ENCODE measurements around the gene CYP3A5. TPM values are rescaled to one million over a fixed set of nuclear protein-coding genes. Genes with fewer than 3 reads are reported as not detected.

The CYP3A5 gene
- total RNA-seq (2016; rRNA removed; fragmentation: Illumina TruSeq; extraction: Trizol) (1.7 and 5.7 TPM in 2 replicates), polyA plus RNA-seq (2011; rRNA removed) (9.3 and 9.6 TPM in 2 replicates), polyA minus RNA-seq (2011; rRNA and poly(A)+ RNA removed; ENCODE audit: low replicate concordance) (0.07 and 10.0 TPM in 2 replicates), Bru-seq, nascent RNA (percentile 49 among the genes with signal in this experiment), BruChase-seq, experiment 1, labeled RNA remaining after a 6-hour chase (percentile 51 among the genes with signal in this experiment), BruChase-seq, experiment 2, labeled RNA remaining after a 2-hour chase (percentile 52 among the genes with signal in this experiment)
- total RNA-seq (2016; cell fraction: cytosol; rRNA removed; fragmentation: Illumina TruSeq; extraction: Trizol; ENCODE audit: low read depth): 0.88 and 1.1 TPM in 2 replicates
- total RNA-seq (2016; cell fraction: insoluble cytoplasmic fraction; rRNA removed; fragmentation: Illumina TruSeq; extraction: Trizol): 1.5 and 4.8 TPM in 2 replicates
- total RNA-seq (2016; cell fraction: membrane; rRNA removed; fragmentation: Illumina TruSeq; extraction: Trizol): 1.1 and 1.4 TPM in 2 replicates
- total RNA-seq (2016; cell fraction: nucleus; rRNA removed; fragmentation: Illumina TruSeq; extraction: Trizol): 11.9 and 12.6 TPM in 2 replicates
- polyA plus RNA-seq (2011; cell fraction: cytosol; rRNA removed): 2.2 and 3.8 TPM in 2 replicates
- polyA plus RNA-seq (2011; cell fraction: nucleus; rRNA removed): 33.5 and 37.7 TPM in 2 replicates
- 11.9 and 12.8 TPM in 2 replicates for polyA plus RNA-seq (2012)
- polyA plus RNA-seq (2016; cell fraction: cytosol; fragmentation: Illumina TruSeq; extraction: Trizol; ENCODE audit: low read depth): 0.24 and 0.85 TPM in 2 replicates
- polyA plus RNA-seq (2016; cell fraction: insoluble cytoplasmic fraction; fragmentation: Illumina TruSeq; extraction: Trizol; ENCODE audit: low read depth): 1.4 and 1.9 TPM in 2 replicates
- polyA plus RNA-seq (2016; cell fraction: membrane; fragmentation: Illumina TruSeq; extraction: Trizol; ENCODE audit: low read depth): 0.49 and 0.56 TPM in 2 replicates
- 9.0 and 11.5 TPM in 2 replicates for polyA plus RNA-seq (2016; cell fraction: nucleus; fragmentation: Illumina TruSeq; extraction: Trizol; ENCODE audit: insufficient read depth, low read depth)
- polyA minus RNA-seq (2011; cell fraction: cytosol; rRNA and poly(A)+ RNA removed): 1.8 and 4.5 TPM in 2 replicates
- 72.4 and 84.9 TPM in 2 replicates for polyA minus RNA-seq (2011; cell fraction: nucleus; rRNA and poly(A)+ RNA removed)
- long read RNA-seq, experiment 1, partial matches to known transcripts: 2 of 7 reads
- long read RNA-seq, experiment 1, other reads (novel, unspliced or antisense): 2 of 7 reads
- long read RNA-seq, experiment 2, partial matches to known transcripts: 2 of 5 reads
- long read RNA-seq, experiment 2, other reads (novel, unspliced or antisense): 2 of 5 reads

DNA sequence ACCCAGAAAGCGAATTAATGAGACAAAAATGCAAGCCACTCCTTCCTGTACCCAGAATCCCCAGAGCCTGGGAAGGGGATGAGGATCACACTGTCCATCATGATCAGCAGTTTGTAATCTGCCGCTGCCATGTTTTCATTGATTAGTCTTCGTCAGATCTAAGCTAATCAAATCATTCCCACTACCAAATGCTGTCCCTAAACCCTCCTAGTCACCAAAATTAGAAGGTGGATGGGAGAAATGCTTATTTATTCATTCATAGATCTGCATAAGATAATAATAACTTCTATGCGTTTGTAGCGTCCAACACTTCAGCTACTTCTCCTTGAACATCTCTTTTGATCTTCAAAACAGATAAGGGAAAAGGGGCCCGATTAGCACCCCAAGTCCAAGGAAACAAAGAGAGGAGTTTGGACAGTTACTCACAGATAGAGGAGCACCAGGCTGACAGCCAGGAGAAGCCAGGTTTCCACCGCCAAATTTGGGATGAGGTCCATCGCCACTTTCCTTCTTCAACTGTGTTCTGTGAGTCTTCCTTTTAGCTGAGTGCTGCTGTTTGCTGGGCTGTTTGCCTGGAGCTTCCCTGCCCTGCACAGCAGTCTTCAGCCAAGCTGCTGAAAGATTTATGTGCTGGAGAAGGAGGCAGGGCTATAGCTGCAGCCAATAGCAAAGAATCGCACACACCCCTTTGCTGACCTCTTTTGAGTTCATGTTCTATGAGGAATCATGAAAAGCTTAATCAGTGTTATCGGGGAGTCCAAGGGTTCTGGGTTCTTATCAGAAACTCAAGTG, at the start of gene CYP3A5:
Gene CYP3A5, minus strand, starts transcription at position 597 of the 792 bp plus-strand sequence. Its CDS starts 100 bp downstream, at position 497.
- peaks cover 51% of the 10 kb centered on the region for H3K4me1 ChIP-seq (ENCODE audit: insufficient read depth, low read length)
- intact Hi-C loops (cut with micrococcal nuclease; ENCODE audit: unreplicated experiment) (no loop called here), in situ Hi-C loops (cut with HindIII; ENCODE audit: extremely low pct_ligation_motif_present, low pct_unique_long_range_greater_than_20kb) (no loop called here)
- H3K4me2 ChIP-seq (ENCODE audit: low read depth, low read length): peak within 1 kb of the TSS; percentile 37
- H3K9me3 ChIP-seq (ENCODE audit: low read length): 0 out of 2 replicates have a peak, but pooled peaks cover 4% of the 10 kb centered on the region
- no peaks in the 10 kb centered on the region for H3K79me2 ChIP-seq (ENCODE audit: insufficient read depth, low read length)
- no peaks in the 10 kb centered on the region for H3K36me3 ChIP-seq (replicated peaks in 1 of 2; ENCODE audit: control insufficient read depth in 1 of 2, insufficient read depth in 2 of 2, low read length in 2 of 2)
- H3K9ac ChIP-seq (ENCODE audit: insufficient read depth, low read depth, low read length): 0 out of 2 replicates have a peak within 1 kb of the TSS, but pooled peaks have one; percentile 3
- H3K4me3 ChIP-seq (replicated peaks in 1 of 3; ENCODE audit: insufficient read depth in 1 of 3, low read depth in 2 of 3, low read length in 3 of 3): 0 out of 6 replicates have a peak within 1 kb of the TSS, but pooled peaks of 1 of the 3 experiments have one; percentile 17
- ATAC-seq (no peak; the same call in 2 of the 3 replicates), DNase-seq (ENCODE audit: low spot score) (no peak), FAIRE-seq (no peak)
- 79% methylated on average over 10 of the region's 10 CpGs for WGBS (ENCODE audit: low lambda C conversion rate)
- no peaks in the 10 kb centered on the region for H4K20me1 ChIP-seq (ENCODE audit: insufficient read depth, low read length)
- CTCF ChIA-PET (ENCODE audit: low intra/inter-chr PET ratio, low total read pairs): no interaction called here
- no peaks in the 10 kb centered on the region for H3K27me3 ChIP-seq (ENCODE audit: control insufficient read depth in 1 of 2, insufficient read depth in 2 of 2, low read length in 2 of 2)
- H2AFZ ChIP-seq (ENCODE audit: low read length): no peak within 1 kb of the TSS
- POLR2A ChIA-PET: interaction anchor here (1.0 to 6.0 kb wide), 5 partner anchors 15 to 158 kb away, joined by 3 to 119 read pairs (median 3); partner anchors contain the start of genes CYP3A43 and ZSCAN25
- TSS peak; percentile 86 for BruUV-seq (replicated peaks)
- peak within 1 kb of the TSS; percentile 0 for H3K27ac ChIP-seq (ENCODE audit: extremely low read length, insufficient read depth, low read length)
- TF ChIP-seq, protein P1, sequence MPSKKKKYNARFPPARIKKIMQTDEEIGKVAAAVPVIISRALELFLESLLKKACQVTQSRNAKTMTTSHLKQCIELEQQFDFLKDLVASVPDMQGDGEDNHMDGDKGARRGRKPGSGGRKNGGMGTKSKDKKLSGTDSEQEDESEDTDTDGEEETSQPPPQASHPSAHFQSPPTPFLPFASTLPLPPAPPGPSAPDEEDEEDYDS (CRISPR knock-in tag; IDR thresholded peaks at IDR 0.05): peak; percentile 63
- TF ChIP-seq RXRA (CRISPR knock-in tag; IDR thresholded peaks at IDR 0.05): 0 out of 2 replicates have a peak, but pooled peaks have one; percentile 4
- TF ChIP-seq SPEN (CRISPR knock-in tag; IDR thresholded peaks at IDR 0.05; ENCODE audit: low read depth): peak; percentile 17; the same call in 1 of the 2 replicates
- TF ChIP-seq, protein P2, sequence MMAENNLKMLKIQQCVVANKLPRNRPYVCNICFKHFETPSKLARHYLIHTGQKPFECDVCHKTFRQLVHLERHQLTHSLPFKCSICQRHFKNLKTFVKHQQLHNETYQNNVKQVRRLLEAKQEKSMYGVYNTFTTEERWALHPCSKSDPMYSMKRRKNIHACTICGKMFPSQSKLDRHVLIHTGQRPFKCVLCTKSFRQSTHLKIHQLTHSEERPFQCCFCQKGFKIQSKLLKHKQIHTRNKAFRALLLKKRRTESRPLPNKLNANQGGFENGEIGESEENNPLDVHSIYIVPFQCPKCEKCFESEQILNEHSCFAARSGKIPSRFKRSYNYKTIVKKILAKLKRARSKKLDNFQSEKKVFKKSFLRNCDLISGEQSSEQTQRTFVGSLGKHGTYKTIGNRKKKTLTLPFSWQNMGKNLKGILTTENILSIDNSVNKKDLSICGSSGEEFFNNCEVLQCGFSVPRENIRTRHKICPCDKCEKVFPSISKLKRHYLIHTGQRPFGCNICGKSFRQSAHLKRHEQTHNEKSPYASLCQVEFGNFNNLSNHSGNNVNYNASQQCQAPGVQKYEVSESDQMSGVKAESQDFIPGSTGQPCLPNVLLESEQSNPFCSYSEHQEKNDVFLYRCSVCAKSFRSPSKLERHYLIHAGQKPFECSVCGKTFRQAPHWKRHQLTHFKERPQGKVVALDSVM (CRISPR knock-in tag; IDR thresholded peaks at IDR 0.05): no peak
- peak; percentile 3; the same call in 1 of the 2 replicates for TF ChIP-seq SAP130 (CRISPR knock-in tag; IDR thresholded peaks at IDR 0.05; ENCODE audit: low read depth)
- peak; percentile 20; the same call in 1 of the 2 replicates for TF ChIP-seq NFYB (CRISPR knock-in tag; IDR thresholded peaks at IDR 0.05)
- no peak for TF ChIP-seq ZNF432 (CRISPR knock-in tag; IDR thresholded peaks at IDR 0.05; ENCODE audit: borderline replicate concordance)
- no peak for TF ChIP-seq TBL1XR1 (IDR thresholded peaks at IDR 0.05; ENCODE audit: borderline replicate concordance, low read length, partially characterized antibody)
- 0 out of 2 replicates have a peak, but pooled peaks have one; percentile 38 for TF ChIP-seq SAFB2 (CRISPR knock-in tag; IDR thresholded peaks at IDR 0.05; ENCODE audit: borderline replicate concordance, low read depth)
- 0 out of 2 replicates have a peak, but pooled peaks have one; percentile 2 for TF ChIP-seq ZNF12 (CRISPR knock-in tag; IDR thresholded peaks at IDR 0.05)
- TF ChIP-seq, protein P3, sequence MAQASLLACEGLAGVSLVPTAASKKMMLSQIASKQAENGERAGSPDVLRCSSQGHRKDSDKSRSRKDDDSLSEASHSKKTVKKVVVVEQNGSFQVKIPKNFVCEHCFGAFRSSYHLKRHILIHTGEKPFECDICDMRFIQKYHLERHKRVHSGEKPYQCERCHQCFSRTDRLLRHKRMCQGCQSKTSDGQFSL (CRISPR knock-in tag; IDR thresholded peaks at IDR 0.05): 0 out of 2 replicates have a peak, but pooled peaks have one; percentile 2
- no peak for TF ChIP-seq GABPA (IDR thresholded peaks at IDR 0.05; ENCODE audit: low read depth, low read length)
- TF ChIP-seq GABPA (CRISPR knock-in tag; IDR thresholded peaks at IDR 0.05; ENCODE audit: low read depth): 0 out of 2 replicates have a peak, but pooled peaks have one; percentile 3

Data from HepG2 (cell line).